Lower lobe of right lung (tissue), 2 donors: ENCODE results near the gene L3MBTL4. TPM values are rescaled to one million over a fixed set of nuclear protein-coding genes. Genes with fewer than 3 reads are reported as not detected.
"Not testable (repeated sequence)": the region's sequence is repeated elsewhere in the genome, so short reads cannot be mapped to it uniquely, and the experiment has no call there.

Experiments
- ATAC-seq, 2 donors: fragments of 200-7000 bp; cut with Tn5 transposase; one replicate each; pipeline ENCODE4 v1.9.1; 2020 to 2022; ENCODE audit warnings: mild to moderate bottlenecking in 2 of 2, moderate library complexity in 2 of 2
- DNase-seq: peaks from one replicate; pipeline ENCODE4 v3.0.0-alpha.2; 2020
- H3K27ac ChIP-seq: fragments of 200-600 bp; one replicate; pipeline ENCODE4 v1.8.0; 2022
- H3K27me3 ChIP-seq: fragments of 200-600 bp; one replicate; pipeline ENCODE4 v1.8.0; 2022; ENCODE audit warnings: low read depth
- H3K36me3 ChIP-seq: fragments of 200-600 bp; one replicate; pipeline ENCODE4 v1.8.0; 2022; ENCODE audit warnings: mild to moderate bottlenecking
- H3K4me1 ChIP-seq: fragments of 200-600 bp; one replicate; pipeline ENCODE4 v1.8.0; 2022
- H3K4me3 ChIP-seq: fragments of 200-600 bp; one replicate; pipeline ENCODE4 v1.8.0; 2022; ENCODE audit warnings: mild to moderate bottlenecking
- H3K9me3 ChIP-seq: fragments of 200-600 bp; one replicate; pipeline ENCODE4 v1.8.0; 2022
- CTCF ChIP-seq: fragments of 200-600 bp; IDR thresholded peaks from one replicate; pipeline ENCODE4 v1.8.0; 2022; ENCODE audit warnings: antibody characterized with exemption, mild to moderate bottlenecking
- intact Hi-C: fragments of 100-400 bp; cut with DNase I; formaldehyde crosslinking; loops from one replicate; pipeline ENCODE4 v1.11.0; 2022
- total RNA-seq: library from RNA; stranded (reverse); fragmentation: NEBNext Ultra II Directional; extraction: Animal tissue kit (Norgen Biotek cat#: 25700); gene quantifications from one replicate; pipeline ENCODE4 v1.2.1, GENCODE V29; 2021
- donor health status: DM: no; HTN: yes; CAD: no; lungs with severe emphysema.

L3MBTL4 gene
- total RNA-seq, 1 donor from 2014 or later = 16.9 TPM

GRCh38 chr18:6055711-6056110 lies 359.0 kb downstream of the L3MBTL4 start:
- H3K4me3 ChIP-seq = no peak overlapping the region
- no peak for TF ChIP-seq CTCF
- no peak for DNase-seq

GRCh38 chr18:6054256-6054842 lies 360.4 kb downstream of the L3MBTL4 start:
- H3K27ac ChIP-seq = no peak overlapping the region
- H3K27me3 ChIP-seq = no peaks in the 10 kb centered on the region
- no peaks in the 10 kb centered on the region for H3K36me3 ChIP-seq
- no peak for TF ChIP-seq CTCF
- H3K9me3 ChIP-seq = no peaks in the 10 kb centered on the region
- no peak overlapping the region for H3K4me3 ChIP-seq
- no peak for DNase-seq
- ATAC-seq = no peak
- no peaks in the 10 kb centered on the region for H3K4me1 ChIP-seq
- intact Hi-C loops = no loop called here

More at GRCh38 chr18:6055711-6056110, 359.0 kb downstream of the L3MBTL4 start:
- intact Hi-C loops = no loop called here
- Histone ChIP-seq H3K36me3 (no peaks in the 10 kb centered on the region), H3K9me3 (no peaks in the 10 kb centered on the region), H3K4me1 (no peaks in the 10 kb centered on the region), H3K27me3 (no peaks in the 10 kb centered on the region), H3K27ac (no peak overlapping the region)
- no peak for ATAC-seq

GRCh38 chr18:6052449-6052913 lies 362.2 kb downstream of the L3MBTL4 start:
- no peak overlapping the region for H3K27ac ChIP-seq
- no peaks in the 10 kb centered on the region for H3K9me3 ChIP-seq
- no peak for ATAC-seq
- H3K4me1 ChIP-seq = no peaks in the 10 kb centered on the region
- H3K4me3 ChIP-seq = no peak overlapping the region
- no peak for TF ChIP-seq CTCF
- no peaks in the 10 kb centered on the region for H3K36me3 ChIP-seq
- no peak for DNase-seq
- no peaks in the 10 kb centered on the region for H3K27me3 ChIP-seq
- intact Hi-C loops = no loop called here

GRCh38 chr18:6047596-6047995 lies 367.1 kb downstream of the L3MBTL4 start:
- H3K36me3 ChIP-seq, intact Hi-C loops, H3K9me3 ChIP-seq, H3K4me3 ChIP-seq, ATAC-seq, H3K27me3 ChIP-seq, H3K27ac ChIP-seq, DNase-seq, H3K4me1 ChIP-seq: not testable (repeated sequence)

- no peaks in the 10 kb centered on the region for H3K4me1 ChIP-seq
- H3K9me3 ChIP-seq = peaks cover 8% of the 10 kb centered on the region
- no peak overlapping the region for H3K27ac ChIP-seq
- no peak for TF ChIP-seq CTCF
- intact Hi-C loops = no loop called here
- DNase-seq = no peak
- no peak overlapping the region for H3K4me3 ChIP-seq
- no peaks in the 10 kb centered on the region for H3K36me3 ChIP-seq
- H3K27me3 ChIP-seq = no peaks in the 10 kb centered on the region
- ATAC-seq = no peak
These were observed 369.9 kb downstream of the L3MBTL4 start for GRCh38 chr18:6044773-6045172.

GRCh38 chr18:6044319-6044718 lies 370.4 kb downstream of the L3MBTL4 start:
- intact Hi-C loops = no loop called here
- ATAC-seq (no peak), DNase-seq (no peak)
- no peak for TF ChIP-seq CTCF
- Histone ChIP-seq H3K27me3 (no peaks in the 10 kb centered on the region), H3K4me1 (no peaks in the 10 kb centered on the region), H3K9me3 (peaks cover 8% of the 10 kb centered on the region), H3K36me3 (no peaks in the 10 kb centered on the region), H3K27ac (no peak overlapping the region), H3K4me3 (no peak overlapping the region)
